Embryonic facial prominence (tissue), 1 donor: ENCODE results near the gene MOB1A.
"Not testable (repeated sequence)": the region's sequence is repeated elsewhere in the genome, so short reads cannot be mapped to it uniquely, and the experiment has no call there.

ENCODE experiments used
- DNase-seq: peaks from one replicate; pipeline ENCODE4 v3.0.0-alpha.2; 2016; ENCODE audit errors: extremely low spot score

MOB1A gene

DNA sequence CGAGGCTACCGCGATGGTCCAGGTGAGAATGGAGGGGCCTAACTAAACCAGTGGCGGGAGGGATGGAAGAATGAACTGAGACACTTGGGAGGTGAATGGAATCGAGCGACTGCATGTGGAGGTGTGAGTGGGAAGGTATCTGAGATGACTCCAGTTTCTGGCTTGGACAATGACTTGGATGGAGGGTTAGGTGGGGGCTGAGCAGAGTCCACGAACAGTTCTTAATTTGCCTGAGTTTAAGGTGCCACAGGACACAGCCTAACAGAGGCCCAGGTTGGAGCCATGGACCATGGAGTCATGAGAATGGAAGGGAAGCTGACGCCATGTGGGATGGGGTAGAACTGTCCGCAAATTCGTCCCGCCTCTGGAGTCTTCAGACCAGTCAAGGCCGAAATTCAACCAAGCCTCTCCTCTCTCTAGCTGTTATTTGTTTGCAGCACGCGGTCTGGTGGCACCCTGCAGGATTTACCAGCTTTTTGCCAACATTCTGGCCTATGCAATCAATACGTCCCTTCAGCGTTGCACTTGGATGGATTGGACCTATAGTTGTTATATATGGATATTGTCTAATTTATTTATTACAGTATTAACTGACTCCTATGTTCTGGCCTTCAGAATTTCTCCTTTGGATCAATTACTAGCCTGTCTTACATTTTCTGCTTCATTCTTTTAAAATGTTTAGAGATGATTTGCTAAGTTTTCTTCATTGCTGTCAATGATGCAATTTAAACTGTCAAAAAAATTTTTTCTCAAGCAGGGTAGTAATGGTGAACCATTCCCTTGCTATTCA, 30.0 kb downstream of the MOB1A start:
- no peak for DNase-seq

DNA sequence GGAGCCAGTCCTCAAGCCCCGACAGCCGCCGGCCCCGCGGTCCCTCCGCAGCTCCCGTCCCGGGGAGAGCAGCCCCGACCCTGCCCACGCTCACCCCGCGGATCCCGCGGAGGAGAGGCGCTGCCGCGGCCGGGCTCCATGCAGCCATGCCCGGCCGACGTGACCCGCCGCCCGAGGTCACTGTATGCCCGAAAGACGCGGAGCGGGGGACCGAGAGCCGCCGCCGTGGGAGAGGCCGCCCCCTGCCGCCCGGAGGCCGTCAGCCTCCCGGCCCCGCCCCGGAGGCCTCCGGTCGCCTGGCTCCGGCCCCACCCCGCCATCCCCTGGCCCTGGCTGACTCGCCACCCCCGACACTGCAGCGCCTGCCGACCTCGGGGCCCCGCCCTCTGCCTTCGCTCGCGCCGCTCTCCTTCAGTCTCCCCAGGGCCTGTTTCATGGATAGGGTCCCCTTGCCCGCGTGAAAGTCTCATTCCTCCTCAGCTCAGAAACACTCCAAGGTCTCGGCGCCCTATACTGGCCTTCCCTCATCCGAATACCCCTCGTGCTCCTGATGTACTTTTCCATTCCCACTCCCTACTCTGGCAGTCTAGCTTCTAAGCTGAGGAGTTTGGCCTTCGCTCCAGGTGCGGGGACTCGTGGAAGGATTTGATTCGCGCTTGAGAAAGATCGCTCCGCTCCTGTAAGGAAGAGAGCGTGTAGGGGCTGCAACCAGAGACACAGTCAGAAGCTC, 30.8 kb downstream of the MOB1A start, which contains the start of gene BOLA3:
BOLA3 (minus strand) TSS at position 186 of the 730 bp plus-strand sequence; CDS start at position 148, 38 bp downstream.
- peak; percentile 22 for DNase-seq

DNA sequence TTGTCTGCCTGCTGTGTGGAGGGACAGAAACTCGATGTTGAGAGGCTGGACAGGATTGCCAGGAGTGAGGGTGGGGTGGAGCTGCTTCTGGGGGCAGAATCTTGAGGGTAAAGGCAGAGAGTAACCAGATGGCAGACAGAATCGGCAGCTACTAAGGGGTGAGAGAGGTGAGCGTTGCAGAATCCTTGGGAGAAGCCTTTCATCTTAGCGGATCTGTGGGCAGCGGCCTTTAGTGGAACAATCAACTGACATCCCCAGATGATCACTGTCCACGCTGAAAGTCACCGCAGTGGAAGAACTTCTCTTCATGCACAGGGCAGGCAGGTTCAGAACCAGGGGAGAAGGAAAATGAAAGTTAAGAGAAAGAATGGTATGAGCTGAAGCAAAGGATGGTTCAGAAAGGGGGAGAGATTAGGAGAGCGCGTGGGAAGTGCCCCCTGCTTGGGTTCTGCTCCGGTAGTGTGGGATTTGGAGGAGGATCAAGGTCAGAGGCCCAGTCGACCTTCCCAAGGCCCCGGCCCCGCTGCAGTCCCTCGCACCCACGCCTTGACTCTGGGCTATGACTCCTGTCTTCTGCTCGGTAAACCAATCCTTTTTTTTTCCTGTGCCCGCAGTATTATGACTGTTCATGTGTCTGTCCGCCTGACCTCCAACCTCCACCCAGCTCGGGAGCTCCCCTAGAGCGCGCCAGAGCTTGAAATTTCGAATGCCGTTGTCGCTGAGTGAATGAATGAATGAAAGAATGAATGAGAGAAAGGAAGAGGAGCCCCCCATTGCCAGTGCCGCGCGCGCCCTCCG, 31.6 kb downstream of the MOB1A start:
- DNase-seq, result no peak

DNA sequence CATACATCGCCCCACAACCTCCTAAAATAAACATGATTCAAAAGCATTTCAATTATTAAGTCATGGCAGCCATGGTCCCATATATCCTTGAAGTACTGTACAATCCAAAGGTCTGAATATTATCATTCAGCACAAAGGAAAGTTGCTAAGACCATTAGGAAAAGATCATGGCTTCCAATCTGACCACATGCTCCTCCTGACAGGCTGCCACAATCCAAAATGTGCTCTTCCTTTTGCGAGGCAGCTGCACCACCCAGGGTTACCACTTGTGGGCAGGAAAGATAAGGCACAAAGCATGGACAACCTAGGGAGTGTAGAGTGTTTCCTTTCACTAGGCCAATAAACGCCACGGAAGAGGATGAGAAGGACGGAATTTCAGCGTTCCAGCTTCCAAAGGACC, 36.3 kb downstream of the MOB1A start:
- no peak for DNase-seq

DNA sequence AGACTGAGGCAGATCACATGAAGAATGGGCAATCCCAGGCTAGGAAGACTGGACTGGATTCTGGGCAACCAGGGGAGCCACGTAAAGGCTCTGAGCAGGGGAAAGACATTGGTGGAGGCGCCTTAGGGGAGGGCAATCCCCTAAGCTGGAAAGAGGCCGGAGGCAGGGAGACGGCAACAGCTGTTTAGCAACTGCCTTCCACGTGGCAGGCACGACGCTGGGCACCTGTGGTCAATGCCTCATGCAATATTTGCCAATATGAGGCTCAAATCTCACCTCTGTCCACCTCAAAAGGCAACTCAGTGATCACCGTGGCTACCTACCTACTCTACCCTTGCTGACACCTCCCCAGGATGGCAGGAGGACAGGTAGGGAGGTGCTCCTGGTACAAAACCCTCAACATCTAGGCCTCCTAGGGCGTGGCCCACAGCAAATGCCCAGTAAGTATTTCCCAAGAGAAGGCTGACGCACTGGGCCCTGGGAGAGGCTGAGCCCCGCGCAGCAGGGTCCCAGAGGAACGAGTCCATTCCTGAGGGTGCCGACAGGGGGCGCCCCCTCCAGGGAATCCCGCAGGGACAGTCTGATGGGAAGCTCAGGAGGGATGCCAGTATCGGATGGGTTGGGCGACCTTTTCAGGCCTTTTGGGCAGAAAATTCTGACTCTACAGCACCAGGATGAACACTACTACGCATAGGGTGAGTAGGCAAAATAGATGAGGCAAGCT, 39.9 kb downstream of the MOB1A start:
- DNase-seq, result no peak

DNA sequence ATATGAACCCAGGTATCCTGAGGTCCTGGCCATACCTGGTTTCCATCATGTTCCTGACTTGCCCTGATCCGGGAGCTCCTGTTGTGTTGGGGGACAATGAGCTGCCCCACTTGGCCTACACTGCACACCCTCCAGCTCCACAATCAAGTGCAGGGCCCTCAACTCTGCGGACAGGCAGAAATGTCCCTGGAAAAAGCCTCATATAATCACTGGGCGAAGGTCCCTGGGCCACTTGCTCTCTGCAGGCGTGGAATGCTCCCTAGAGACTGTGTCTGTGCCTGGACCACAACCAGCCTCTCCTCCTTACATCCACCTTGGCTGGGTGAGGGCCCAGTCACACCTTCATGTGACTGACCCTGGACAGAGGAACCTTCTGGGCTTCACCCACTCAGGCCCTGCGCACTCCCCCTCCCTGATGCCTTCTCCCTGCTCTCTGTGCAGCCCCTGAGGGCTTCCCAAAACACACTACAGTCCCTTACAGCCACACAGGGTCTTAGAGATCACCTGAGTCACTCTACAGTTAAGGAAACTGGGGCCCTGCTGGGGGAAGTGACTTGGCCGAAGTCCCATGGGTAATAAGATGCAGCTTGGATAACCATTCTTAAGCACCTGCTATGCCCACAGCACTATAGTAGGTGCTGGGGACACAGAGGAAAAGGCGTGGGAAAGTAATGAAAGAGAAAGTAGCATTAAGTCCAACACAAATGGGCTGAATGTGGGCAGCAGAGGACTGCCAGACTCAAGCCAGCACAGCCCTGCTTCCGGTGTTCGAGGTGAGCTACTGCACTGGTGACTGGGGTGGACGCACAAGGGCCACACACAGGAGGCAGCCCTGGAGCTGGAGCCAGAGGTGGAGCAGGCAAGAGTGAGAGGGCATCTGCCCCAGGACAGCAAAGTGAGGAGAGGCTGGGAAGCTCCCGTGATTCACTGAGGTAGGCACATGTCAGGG, 40.8 kb downstream of the MOB1A start:
- DNase-seq, result no peak

DNA sequence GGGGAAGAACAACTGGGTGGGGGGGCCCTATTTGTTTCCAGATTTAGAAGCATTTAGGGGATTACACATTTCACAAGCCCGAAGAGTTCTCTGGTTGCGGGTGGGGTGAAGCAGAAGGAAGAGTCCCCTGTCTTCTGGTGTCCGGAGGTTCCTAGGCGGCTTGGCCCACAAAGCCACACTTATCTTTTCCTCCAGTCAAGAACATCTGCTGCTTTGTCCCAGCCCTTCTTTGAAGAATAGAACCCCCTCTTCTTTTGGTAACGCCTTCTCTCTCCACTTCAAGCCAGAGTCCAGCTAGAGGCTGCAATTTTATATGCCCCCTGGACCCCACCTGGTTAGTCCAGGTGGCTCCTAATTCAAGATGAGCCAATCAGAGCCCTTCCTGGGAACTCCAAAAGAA, 46.8 kb downstream of the MOB1A start:
- DNase-seq, result no peak

DNA sequence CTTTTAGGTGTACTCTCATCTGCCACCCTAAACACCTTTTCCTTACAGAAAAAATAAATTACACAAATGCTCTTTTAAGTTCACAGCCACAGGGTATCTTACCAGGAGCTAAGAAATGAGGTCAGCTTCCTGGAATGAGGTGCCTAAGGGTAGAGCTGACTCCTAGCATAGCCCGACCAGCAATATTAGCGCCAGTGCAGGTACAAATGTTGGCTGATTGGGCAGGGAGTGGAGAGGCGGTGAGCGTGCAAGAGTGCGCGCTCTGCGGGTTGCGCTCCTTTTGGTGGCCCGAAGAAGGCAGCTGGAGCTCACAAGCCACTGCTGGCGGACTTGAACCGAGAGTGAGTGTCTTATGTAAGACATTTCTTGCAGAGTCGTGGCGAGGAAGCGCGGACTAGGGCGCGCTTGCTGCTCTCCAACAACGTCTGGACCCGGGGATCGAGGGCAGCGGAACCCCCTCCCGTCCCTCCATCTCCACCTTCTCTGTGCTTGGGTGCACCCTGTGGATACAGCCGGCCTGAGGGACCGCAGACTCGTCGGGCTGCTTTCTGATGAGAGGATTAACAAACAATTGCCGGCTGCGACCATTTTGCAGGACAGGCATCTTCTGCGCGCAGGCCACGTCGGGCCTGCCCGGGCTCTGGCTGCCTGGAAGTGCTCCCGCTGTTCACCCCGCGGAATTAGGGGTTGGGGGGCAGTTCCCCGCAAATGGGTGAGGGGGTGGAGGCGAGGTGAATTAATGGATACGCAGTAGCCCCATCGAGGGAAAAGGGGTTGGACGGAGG, 48.3 kb downstream of the MOB1A start:
- no peak for DNase-seq

DNA sequence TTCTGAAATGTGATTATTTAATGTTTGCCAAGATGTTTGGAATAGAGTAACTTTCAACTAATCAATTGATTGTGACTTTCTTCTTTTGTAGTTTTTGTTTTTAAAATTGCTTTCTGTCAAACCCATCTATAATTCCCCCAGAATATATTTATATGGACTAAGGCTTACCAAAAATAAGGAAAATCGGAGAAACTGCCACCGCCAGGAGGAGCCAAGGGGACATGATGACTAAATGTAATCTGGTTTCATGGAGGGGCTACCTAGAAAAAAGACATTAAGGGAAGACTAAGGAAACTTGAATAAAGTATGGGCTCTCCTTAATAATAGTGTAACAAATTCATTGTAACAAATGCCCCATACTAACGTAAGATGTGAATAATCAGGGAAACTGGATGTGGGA, 50.5 kb downstream of the MOB1A start:
- no peak for DNase-seq

DNA sequence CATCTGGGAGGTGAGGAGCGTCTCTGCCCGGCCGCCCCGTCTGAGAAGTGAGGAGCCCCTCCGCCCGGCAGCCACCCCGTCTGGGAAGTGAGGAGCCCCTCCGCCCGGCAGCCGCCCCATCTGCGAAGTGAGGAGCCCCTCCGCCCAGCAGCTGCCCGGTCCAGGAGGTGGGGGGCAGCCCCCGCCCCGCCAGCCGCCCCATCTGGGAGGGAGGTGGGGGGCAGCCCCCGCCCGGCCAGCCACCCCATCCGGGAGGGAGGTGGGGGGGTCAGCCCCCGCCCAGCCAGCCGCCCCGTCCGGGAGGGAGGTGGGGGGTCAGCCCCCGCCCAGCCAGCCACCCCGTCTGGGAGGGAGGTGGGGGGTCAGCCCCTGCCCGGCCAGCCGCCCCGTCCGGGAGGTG, 54.7 kb downstream of the MOB1A start:
- not testable (repeated sequence) for DNase-seq

DNA sequence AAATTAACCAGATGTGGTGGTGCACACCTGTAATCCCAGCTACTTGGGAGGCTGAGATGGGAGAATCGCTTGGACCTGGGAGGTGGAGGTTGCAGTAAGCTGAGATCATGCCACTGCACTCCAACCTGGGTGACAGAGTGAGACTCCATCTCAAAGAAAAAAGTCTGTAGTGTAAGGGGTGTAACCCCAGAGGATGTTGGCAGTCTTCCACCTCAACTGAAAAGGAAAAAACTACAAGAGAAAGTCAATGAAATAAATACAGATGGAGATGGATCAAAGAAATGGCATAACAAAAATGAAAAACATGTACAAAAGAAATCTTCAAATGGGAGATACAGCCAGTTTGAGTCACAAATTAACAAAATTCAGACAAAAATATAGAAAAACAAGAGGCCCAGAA, 56.8 kb downstream of the MOB1A start:
- not testable (repeated sequence) for DNase-seq

DNA sequence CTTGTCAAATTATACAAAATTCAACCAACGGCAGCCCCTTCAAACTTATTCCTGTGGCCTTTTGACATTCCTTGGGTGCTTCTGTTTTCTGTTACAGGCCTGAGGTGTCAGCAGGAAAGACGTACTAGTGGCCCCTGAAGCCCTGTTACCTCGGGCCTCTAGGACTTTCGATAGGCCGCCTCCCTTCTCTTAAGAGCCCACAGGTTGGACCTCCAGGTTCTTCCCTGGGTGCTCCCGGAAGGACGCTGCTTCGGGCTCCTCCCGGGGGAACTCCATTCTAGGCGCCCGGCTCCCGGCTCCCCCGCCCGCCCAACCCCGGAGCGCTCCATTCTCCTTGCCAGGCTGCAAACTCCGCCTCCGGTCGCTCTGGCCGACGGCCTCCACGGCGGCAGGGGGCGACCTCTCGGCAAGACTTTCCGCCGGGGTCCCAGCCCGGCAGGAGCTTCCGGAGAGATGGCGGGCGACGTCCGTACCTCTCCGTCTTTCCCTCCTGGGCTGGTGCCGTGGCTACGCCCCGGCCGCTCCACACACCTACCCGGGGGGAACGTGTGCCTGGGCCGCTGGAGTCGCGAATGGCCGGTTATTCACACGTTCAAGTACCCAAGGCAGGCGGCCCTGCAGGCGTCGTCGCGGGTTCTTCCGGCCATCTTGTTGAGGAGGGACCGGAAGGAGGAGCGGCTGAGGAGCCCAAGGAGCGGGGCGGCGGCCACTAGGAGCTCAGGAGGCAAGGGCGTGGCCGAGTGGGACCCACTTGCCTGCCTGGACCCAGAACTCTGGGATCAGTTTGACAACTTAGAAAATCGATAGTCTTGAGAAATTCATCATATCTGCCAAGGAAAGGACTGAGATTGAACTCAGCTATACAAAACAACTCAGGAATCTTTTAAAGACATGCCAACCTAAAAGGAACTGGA, 58.5 kb downstream of the MOB1A start:
- DNase-seq, result peak; percentile 33

DNA sequence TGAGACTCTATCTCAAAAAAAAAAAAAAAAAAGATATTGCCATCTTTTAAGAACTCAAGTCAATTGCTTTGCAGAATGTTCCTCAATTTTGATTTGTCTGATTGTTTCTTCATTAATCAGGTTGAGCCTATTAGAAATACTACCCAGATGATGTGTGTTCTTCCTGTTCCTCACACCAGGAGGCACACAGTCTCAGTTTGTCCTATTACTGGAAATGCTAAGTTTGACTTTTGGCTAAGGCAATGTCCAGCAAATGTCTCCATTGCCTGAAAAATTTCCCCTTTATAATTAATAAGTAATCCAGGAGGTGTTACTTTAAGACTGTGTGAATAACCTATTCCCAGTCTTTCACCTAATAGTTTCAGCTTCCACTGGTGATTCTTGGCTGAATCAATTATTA, 59.3 kb downstream of the MOB1A start:
- no peak for DNase-seq

DNA sequence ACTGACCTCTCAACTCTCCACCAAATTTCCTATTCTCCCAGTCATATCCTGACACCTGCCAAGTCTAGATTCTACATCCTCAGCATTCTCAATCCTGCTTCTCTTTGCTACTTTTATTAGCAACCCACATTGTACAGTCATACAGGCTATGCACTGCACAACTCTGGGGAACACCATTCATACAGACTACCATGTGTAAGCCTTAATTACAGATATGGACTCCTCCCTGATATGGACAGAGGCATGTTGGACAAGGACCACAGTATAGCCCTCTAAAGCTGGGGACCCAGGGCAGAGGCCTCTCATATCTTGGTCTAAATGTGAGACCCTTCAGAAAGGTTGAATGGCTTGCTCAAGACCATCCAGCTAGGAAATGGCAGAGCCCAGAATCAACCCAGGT, 67.3 kb downstream of the MOB1A start:
- no peak for DNase-seq

DNA sequence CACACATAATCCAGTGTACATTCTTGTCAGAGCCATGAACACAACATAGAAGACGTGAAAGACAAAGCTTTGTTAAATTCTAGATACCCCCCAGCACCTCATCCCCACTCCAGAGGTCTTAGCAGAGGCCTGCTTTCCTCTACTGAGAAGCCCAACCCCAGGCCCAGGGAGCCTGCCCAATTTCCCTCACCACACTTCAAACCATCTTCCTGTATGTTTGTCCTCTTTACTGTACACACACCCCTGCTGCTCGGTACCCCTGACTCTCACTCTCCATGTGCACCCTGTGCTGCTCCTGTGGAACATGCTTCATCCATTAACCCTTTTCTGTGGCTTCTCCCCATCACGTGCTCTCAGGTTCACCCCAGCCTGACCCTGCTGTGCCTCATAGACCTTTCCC, 68.1 kb downstream of the MOB1A start:
- DNase-seq, result no peak

DNA sequence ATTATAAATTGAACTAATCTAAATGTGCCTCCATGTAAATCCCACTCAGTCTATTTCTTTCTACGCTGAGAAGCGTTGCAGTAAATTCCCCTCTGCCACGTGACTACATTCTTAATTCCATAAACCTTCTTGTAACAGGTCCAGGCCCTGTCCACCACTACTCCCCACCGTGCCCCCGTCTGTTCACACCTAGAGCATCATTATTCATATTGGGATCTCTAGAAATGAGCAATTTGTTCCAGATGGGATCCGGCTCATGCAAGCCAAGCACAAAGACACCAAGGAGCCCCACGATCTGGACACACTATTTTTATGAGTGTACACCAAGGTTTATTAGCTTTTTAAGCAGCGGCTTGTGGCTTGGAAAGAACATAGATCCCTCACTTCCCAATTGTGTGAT, 69.1 kb downstream of the MOB1A start:
- DNase-seq, result no peak

DNA sequence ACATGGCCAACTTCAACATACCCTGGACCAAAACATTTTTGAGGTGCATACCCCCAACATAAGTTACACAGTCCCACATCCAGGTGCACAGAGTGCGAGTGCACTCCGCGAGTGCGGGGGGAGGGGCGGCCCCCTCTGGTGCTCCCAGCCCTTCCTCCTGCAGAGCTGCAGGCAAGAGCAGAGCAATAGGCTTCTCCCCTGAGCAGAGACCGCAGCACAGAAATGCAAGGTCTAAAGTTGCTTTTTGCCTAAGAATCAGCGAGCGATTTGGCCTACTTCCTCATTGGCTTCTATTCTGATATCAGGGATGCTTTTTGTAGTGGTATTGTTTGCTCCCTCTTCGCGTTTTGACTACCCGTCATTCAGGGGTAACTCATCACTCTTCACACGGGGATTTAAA, 71.6 kb downstream of the MOB1A start:
- DNase-seq, result no peak

DNA sequence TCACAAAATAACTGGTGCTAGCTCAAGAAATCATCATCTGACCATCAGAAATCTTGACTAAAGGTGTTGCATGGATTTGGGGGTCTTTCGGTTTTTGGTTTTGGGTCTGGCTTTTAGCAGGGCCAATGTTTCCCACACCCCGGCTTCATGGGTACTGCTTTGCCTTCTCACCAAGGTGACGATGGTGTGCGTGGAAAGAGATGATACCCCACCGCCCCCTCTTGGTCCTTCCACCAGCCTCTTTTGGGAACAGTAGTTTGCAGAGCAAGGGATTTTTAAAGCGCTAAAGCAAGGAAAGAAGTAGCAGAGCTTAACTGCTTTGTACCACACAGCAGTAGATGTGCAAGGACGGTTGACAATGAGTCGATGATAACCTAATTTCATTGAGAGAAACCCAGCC, 73.3 kb downstream of the MOB1A start:
- DNase-seq, result no peak

DNA sequence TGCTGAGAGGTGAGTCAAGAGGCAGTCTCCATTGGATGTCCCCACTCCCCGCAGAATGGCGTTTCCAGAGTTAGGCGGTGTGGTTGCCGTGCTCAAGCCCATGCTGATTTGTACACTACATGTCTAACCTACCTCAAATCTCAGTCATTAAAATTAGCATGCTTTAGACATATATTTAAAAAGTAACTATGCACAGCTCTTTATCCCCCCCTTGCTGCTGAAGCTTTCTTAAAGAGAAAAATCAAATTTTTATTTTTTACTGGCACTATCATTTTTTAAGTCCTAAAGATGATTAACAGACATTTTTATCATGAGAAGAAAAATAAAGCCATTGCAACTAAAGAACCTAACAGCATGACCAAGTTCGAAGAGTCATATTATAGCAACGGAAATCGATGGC, 73.8 kb downstream of the MOB1A start:
- no peak for DNase-seq
